Mononuclear cell (primary cell): ENCODE measurements around the gene AURKAIP1. TPM values are rescaled to one million over a fixed set of nuclear protein-coding genes. Genes with fewer than 3 reads are reported as not detected.

Experiments used
- H3K27me3 ChIP-seq: 2 replicates; pipeline ENCODE4 v1.6.0; 2011; ENCODE audit warnings: low read length, control low read depth; ENCODE audit not compliant: insufficient read depth
- H3K4me1 ChIP-seq: 2 replicates; pipeline ENCODE4 v1.5.1; 2011; ENCODE audit warnings: mild to moderate bottlenecking, low read length, control low read depth; ENCODE audit not compliant: insufficient read depth
- H3K4me3 ChIP-seq: 2 replicates; pipeline ENCODE4 v1.5.1; 2011; ENCODE audit warnings: mild to moderate bottlenecking, low read length, moderate library complexity
- H3K9me3 ChIP-seq: 2 replicates; pipeline ENCODE4 v1.5.1; 2011; ENCODE audit warnings: low read depth, mild to moderate bottlenecking, control low read depth, low read length
- total RNA-seq: library from RNA; depleted of rRNA; stranded (reverse); fragments of >200 nt; gene quantifications from one replicate; pipeline ENCODE4 v1.2.3, GENCODE V29; 2012

The AURKAIP1 gene
- total RNA-seq, 1 donor: 27.8 TPM

DNA sequence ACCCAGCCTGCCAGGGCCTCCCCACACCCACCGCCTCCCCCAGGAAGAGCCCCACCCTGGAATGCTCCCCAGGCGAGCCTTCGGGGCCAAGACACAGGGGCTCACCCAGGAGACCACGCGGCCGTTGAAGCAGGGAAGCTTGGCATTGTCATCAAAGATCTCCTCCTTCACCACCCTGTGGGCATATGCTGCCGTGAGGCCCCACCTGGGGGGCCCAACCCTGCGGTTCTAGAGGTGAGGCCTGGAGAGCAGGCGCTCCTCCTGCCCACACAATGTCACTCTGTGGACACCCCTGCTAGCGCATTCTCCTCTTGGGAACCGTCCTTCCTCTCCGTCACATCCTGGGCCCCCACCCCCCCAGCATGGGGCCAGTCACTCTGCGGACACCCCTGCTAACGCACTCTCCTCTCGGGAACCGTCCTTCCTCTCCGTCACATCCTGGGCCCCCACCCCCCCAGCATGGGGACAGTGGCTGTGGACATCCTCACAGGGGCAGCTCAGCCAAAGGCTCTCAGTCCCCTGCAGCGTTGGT lies 32.4 kb downstream of the AURKAIP1 start:
- H3K9me3 ChIP-seq: no peaks in the 10 kb centered on the region
- peaks cover 5% of the 10 kb centered on the region for H3K4me1 ChIP-seq
- H3K4me3 ChIP-seq: no peak overlapping the region
- no peaks in the 10 kb centered on the region for H3K27me3 ChIP-seq

- no peaks in the 10 kb centered on the region for H3K4me1 ChIP-seq
- no peaks in the 10 kb centered on the region for H3K27me3 ChIP-seq
- no peaks in the 10 kb centered on the region for H3K9me3 ChIP-seq
- no peak overlapping the region for H3K4me3 ChIP-seq
Observed at GRCh38 chr1:1342061-1342562, 32.9 kb downstream of the AURKAIP1 start.

- no peaks in the 10 kb centered on the region for H3K9me3 ChIP-seq
- no peaks in the 10 kb centered on the region for H3K4me1 ChIP-seq
- H3K27me3 ChIP-seq: no peaks in the 10 kb centered on the region
- H3K4me3 ChIP-seq: no peak overlapping the region
Observed at GRCh38 chr1:1341549-1342021, 33.4 kb downstream of the AURKAIP1 start.

- Histone ChIP-seq H3K4me1 (no peaks in the 10 kb centered on the region), H3K9me3 (no peaks in the 10 kb centered on the region), H3K27me3 (no peaks in the 10 kb centered on the region)
Observed at GRCh38 chr1:1340791-1341548, 34.0 kb downstream of the AURKAIP1 start.

DNA sequence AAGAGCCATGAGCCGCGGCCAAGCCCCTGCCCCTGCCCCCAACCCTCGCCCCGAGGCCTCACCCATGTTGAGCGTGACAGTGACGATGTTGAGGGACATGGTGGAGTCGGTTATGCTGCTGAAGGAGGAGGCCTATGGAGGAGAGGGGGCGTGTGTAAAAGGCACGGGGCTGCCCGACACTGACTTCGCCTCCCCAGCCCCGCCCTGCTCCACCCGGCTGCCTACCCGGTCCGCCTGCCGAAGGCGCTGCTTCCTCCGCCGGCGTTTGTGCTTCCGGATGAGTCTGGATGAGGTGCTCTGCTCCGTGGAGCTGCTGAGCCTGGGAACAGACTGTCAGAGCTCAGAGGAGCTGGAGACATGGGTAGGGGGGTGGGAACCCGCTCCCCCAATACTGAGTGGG lies 34.8 kb downstream of the AURKAIP1 start:
- no peaks in the 10 kb centered on the region for H3K27me3 ChIP-seq
- H3K9me3 ChIP-seq: no peaks in the 10 kb centered on the region
- no peak overlapping the region for H3K4me3 ChIP-seq
- H3K4me1 ChIP-seq: no peaks in the 10 kb centered on the region

More at GRCh38 chr1:1340791-1341548, 34.0 kb downstream of the AURKAIP1 start:
- H3K4me3 ChIP-seq: no peak overlapping the region

GRCh38 chr1:1338278-1338677 lies 36.7 kb downstream of the AURKAIP1 start:
- Histone ChIP-seq H3K27me3 (no peaks in the 10 kb centered on the region), H3K4me1 (no peaks in the 10 kb centered on the region), H3K9me3 (no peaks in the 10 kb centered on the region), H3K4me3 (no peak overlapping the region)

GRCh38 chr1:1337793-1338147 lies 37.2 kb downstream of the AURKAIP1 start:
- H3K4me3 ChIP-seq: no peak overlapping the region
- H3K4me1 ChIP-seq: no peaks in the 10 kb centered on the region
- no peaks in the 10 kb centered on the region for H3K9me3 ChIP-seq
- H3K27me3 ChIP-seq: no peaks in the 10 kb centered on the region

DNA sequence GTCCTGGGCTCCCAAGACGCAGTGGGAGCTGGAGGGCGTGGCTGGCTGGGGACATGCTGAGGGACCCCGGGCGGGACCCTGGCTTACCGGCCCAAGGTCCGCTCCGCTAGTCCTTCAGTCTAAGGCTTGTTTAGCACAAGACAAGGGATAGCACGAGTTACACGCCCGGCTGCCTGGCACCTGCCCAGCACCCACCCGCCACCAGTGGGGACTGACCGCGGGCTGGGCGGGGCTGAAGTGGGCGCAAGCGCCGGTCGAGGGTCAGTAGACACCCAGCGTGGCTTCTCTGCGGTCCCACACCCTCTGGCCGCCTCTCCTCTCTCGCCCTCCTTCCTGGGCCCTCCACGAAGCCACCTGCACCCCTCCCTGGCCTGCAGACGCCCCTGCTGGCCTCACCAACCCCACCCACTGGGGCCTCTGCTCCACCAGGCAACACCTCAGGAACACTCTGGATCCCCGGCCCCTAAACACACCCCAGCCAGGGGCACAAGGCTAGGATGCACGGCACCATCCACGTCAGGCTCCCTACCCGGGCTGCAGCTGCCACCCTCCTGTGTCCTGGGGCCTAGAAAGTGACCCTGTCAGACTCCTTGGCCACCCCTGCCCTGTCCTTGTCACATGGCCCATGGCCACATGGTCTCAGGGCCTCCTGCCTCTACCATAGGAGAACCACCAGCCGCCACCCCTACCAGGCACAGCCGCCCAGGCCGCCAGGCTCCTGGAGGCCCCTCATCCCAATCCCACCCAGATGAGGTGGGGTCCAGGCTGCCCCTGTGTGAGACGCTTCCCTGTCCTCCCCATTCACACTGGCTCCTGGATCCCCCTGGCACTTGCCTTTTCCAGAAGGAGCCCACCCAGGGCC lies 37.8 kb downstream of the AURKAIP1 start:
- Histone ChIP-seq H3K9me3 (no peaks in the 10 kb centered on the region), H3K27me3 (no peaks in the 10 kb centered on the region), H3K4me1 (no peaks in the 10 kb centered on the region), H3K4me3 (no peak overlapping the region)

DNA sequence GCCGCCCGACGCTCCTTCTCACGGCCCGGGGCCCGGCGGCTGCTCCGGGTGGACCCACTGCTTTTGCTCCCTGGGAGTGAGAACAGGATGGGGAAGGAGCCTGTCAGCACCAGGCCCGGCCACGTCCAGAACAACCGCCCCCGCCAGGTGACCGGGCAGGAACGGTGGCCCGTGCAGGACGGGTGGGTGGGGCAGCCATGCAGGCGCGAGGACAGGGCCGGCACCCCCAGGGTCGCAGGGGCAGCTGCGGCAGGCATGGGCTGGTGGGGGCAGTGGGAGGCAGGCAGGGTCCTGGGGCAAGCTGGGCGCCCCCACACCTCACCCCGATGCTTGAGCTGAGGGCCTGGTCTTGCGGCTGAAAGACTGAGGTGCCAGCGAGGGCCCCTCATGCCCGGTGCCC lies 38.6 kb downstream of the AURKAIP1 start:
- no peak overlapping the region for H3K4me3 ChIP-seq
- no peaks in the 10 kb centered on the region for H3K27me3 ChIP-seq
- no peaks in the 10 kb centered on the region for H3K9me3 ChIP-seq
- no peaks in the 10 kb centered on the region for H3K4me1 ChIP-seq

DNA sequence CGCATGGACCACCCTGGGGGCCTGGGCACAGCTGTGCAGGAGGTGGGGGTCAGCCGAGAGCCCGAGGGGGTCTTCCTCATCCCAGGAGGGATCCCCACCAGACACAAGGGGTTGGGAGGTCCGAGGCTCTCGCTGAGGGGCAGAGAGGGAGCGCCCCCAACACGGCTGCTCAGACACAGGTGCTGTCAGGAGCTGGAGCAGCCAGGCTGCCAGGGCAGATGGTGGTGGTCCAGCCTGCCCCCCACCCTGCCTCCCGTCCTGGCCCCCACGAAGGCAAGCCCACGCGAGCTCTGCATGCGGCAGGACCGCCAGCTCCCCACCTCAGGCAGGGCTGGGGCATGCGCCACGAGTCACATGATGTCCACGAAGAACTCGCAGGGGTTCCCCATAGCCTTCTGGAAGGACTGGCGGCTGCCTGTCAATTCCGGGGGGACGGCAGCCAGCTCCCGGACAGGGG lies 39.2 kb downstream of the AURKAIP1 start:
- no peaks in the 10 kb centered on the region for H3K4me1 ChIP-seq
- no peak overlapping the region for H3K4me3 ChIP-seq
- H3K27me3 ChIP-seq: no peaks in the 10 kb centered on the region
- H3K9me3 ChIP-seq: no peaks in the 10 kb centered on the region

- Histone ChIP-seq H3K4me3 (no peak overlapping the region), H3K4me1 (no peaks in the 10 kb centered on the region), H3K27me3 (no peaks in the 10 kb centered on the region), H3K9me3 (no peaks in the 10 kb centered on the region)
Observed at GRCh38 chr1:1335283-1335682, 39.7 kb downstream of the AURKAIP1 start.

- Histone ChIP-seq H3K9me3 (no peaks in the 10 kb centered on the region), H3K27me3 (no peaks in the 10 kb centered on the region), H3K4me1 (no peaks in the 10 kb centered on the region), H3K4me3 (no peak overlapping the region)
Observed at GRCh38 chr1:1334835-1335234, 40.2 kb downstream of the AURKAIP1 start.

GRCh38 chr1:1333551-1334241 lies 41.3 kb downstream of the AURKAIP1 start:
- Histone ChIP-seq H3K4me1 (no peaks in the 10 kb centered on the region), H3K9me3 (no peaks in the 10 kb centered on the region), H3K4me3 (no peak overlapping the region), H3K27me3 (no peaks in the 10 kb centered on the region)

DNA sequence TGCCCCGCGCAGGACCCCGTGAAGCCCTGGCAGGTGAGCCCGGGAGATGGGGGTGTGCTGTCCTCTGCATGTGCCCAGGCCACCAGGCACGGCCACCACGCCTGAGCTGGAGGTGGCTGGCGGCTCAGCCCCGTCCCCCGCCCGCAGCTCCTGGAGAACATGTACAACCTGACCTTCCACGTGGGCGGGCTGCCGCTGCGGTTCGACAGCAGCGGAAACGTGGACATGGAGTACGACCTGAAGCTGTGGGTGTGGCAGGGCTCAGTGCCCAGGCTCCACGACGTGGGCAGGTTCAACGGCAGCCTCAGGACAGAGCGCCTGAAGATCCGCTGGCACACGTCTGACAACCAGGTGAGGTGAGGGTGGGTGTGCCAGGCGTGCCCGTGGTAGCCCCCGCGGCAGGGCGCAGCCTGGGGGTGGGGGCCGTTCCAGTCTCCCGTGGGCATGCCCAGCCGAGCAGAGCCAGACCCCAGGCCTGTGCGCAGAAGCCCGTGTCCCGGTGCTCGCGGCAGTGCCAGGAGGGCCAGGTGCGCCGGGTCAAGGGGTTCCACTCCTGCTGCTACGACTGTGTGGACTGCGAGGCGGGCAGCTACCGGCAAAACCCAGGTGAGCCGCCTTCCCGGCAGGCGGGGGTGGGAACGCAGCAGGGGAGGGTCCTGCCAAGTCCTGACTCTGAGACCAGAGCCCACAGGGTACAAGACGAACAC lies 42.1 kb downstream of the AURKAIP1 start:
- H3K4me1 ChIP-seq: no peaks in the 10 kb centered on the region
- H3K9me3 ChIP-seq: no peaks in the 10 kb centered on the region
- H3K4me3 ChIP-seq: no peak overlapping the region
- no peaks in the 10 kb centered on the region for H3K27me3 ChIP-seq
